ENCODE data around the gene BAZ2B.
A peak's percentile ranks its signal among the peaks of the same experiment; 100 is the strongest.

The BAZ2B gene

GRCh38 chr2:159613651-159614285 lies 2.6 kb downstream of the BAZ2B start:
- H3K4me1 ChIP-seq (ENCODE audit: low read length), result peaks cover 3% of the 10 kb centered on the region; the same call in 1 of the 2 replicates
- peaks cover 21% of the 10 kb centered on the region for H3F3A ChIP-seq (ENCODE audit: insufficient read depth, low read length)
- peak overlapping the region; percentile 88 for H3K4me3 ChIP-seq (ENCODE audit: low read length)
- no peaks in the 10 kb centered on the region for H3K27me3 ChIP-seq (replicated peaks; ENCODE audit: insufficient read depth, low read length)
- peak; percentile 35 for DNase-seq
- TF ChIP-seq CTCF (IDR thresholded peaks at IDR 0.05; ENCODE audit: low read length) (no peak), EZH2phosphoT487 (IDR thresholded peaks at IDR 0.05; ENCODE audit: low read length) (no peak), EZH2 (optimal IDR thresholded peaks at IDR 0.05; ENCODE audit: low read depth, low read length) (no peak)
- no peaks in the 10 kb centered on the region for H3K36me3 ChIP-seq (replicated peaks; ENCODE audit: insufficient read depth, low read length)
- peak overlapping the region; percentile 57 for H3K4me2 ChIP-seq (ENCODE audit: low read depth, low read length)
- no peak overlapping the region; the same call in 1 of the 2 replicates for H3K27ac ChIP-seq (ENCODE audit: low read length)
- H3K9me2 ChIP-seq (replicated peaks; ENCODE audit: insufficient read depth, low read length), result no peaks in the 10 kb centered on the region
- no peak overlapping the region for H2AFZ ChIP-seq (ENCODE audit: low read length)
- H3K9me3 ChIP-seq (replicated peaks; ENCODE audit: insufficient read depth, low read length), result no peaks in the 10 kb centered on the region
- H4K20me1 ChIP-seq (ENCODE audit: insufficient read depth, low read length), result no peaks in the 10 kb centered on the region
- peaks cover 13% of the 10 kb centered on the region for H3K79me2 ChIP-seq (ENCODE audit: low read length)
- H3K9ac ChIP-seq (ENCODE audit: low read length), result peak overlapping the region; percentile 81; the same call in 1 of the 2 replicates

GRCh38 chr2:159613091-159613490 lies 3.3 kb downstream of the BAZ2B start:
- peaks cover 13% of the 10 kb centered on the region for H3K79me2 ChIP-seq (ENCODE audit: low read length)
- no peak for DNase-seq
- H4K20me1 ChIP-seq (ENCODE audit: insufficient read depth, low read length), result no peaks in the 10 kb centered on the region
- H2AFZ ChIP-seq (ENCODE audit: low read length), result no peak overlapping the region
- H3K27ac ChIP-seq (ENCODE audit: low read length), result no peak overlapping the region
- no peaks in the 10 kb centered on the region for H3K36me3 ChIP-seq (replicated peaks; ENCODE audit: insufficient read depth, low read length)
- H3K4me3 ChIP-seq (ENCODE audit: low read length), result 0 out of 2 replicates have a peak overlapping the region, but pooled peaks have one; percentile 88
- H3K4me1 ChIP-seq (ENCODE audit: low read length), result peaks cover 3% of the 10 kb centered on the region; the same call in 1 of the 2 replicates
- H3F3A ChIP-seq (ENCODE audit: insufficient read depth, low read length), result peaks cover 21% of the 10 kb centered on the region
- H3K9me2 ChIP-seq (replicated peaks; ENCODE audit: insufficient read depth, low read length), result no peaks in the 10 kb centered on the region
- TF ChIP-seq EZH2phosphoT487 (IDR thresholded peaks at IDR 0.05; ENCODE audit: low read length) (no peak), EZH2 (optimal IDR thresholded peaks at IDR 0.05; ENCODE audit: low read depth, low read length) (no peak), CTCF (IDR thresholded peaks at IDR 0.05; ENCODE audit: low read length) (no peak)
- no peaks in the 10 kb centered on the region for H3K9me3 ChIP-seq (replicated peaks; ENCODE audit: insufficient read depth, low read length)
- H3K9ac ChIP-seq (ENCODE audit: low read length), result no peak overlapping the region
- H3K27me3 ChIP-seq (replicated peaks; ENCODE audit: insufficient read depth, low read length), result no peaks in the 10 kb centered on the region
- H3K4me2 ChIP-seq (ENCODE audit: low read depth, low read length), result peak overlapping the region; percentile 57; the same call in 1 of the 2 replicates

- Histone ChIP-seq H3K27ac (ENCODE audit: low read length) (no peak overlapping the region), H2AFZ (ENCODE audit: low read length) (no peak overlapping the region), H3K27me3 (replicated peaks; ENCODE audit: insufficient read depth, low read length) (no peaks in the 10 kb centered on the region), H3K9ac (ENCODE audit: low read length) (no peak overlapping the region), H3K79me2 (ENCODE audit: low read length) (peaks cover 13% of the 10 kb centered on the region), H3K9me3 (replicated peaks; ENCODE audit: insufficient read depth, low read length) (no peaks in the 10 kb centered on the region), H3F3A (ENCODE audit: insufficient read depth, low read length) (peaks cover 21% of the 10 kb centered on the region), H3K4me2 (ENCODE audit: low read depth, low read length) (peak overlapping the region; percentile 1; the same call in 1 of the 2 replicates), H3K4me1 (ENCODE audit: low read length) (peaks cover 3% of the 10 kb centered on the region; the same call in 1 of the 2 replicates), H3K36me3 (replicated peaks; ENCODE audit: insufficient read depth, low read length) (no peaks in the 10 kb centered on the region), H4K20me1 (ENCODE audit: insufficient read depth, low read length) (no peaks in the 10 kb centered on the region), H3K4me3 (ENCODE audit: low read length) (no peak overlapping the region), H3K9me2 (replicated peaks; ENCODE audit: insufficient read depth, low read length) (no peaks in the 10 kb centered on the region)
- no peak for TF ChIP-seq CTCF (IDR thresholded peaks at IDR 0.05; ENCODE audit: low read length)
- TF ChIP-seq EZH2 (optimal IDR thresholded peaks at IDR 0.05; ENCODE audit: low read depth, low read length), result no peak
- no peak for TF ChIP-seq EZH2phosphoT487 (IDR thresholded peaks at IDR 0.05; ENCODE audit: low read length)
- no peak for DNase-seq
These were observed 4.0 kb downstream of the BAZ2B start for GRCh38 chr2:159612255-159612901.

All from MM.1S (cell line).